Measurements from ENCODE around the gene CCDC200.

- TF ChIP-seq CTCF (IDR thresholded peaks at IDR 0.05; ENCODE audit: low read depth, low read length): no peak
- no peak for TF ChIP-seq EZH2phosphoT487 (IDR thresholded peaks at IDR 0.05; ENCODE audit: low read depth)
Observed at GRCh38 chr17:43220511-43221125, 7.8 kb downstream of the CCDC200 start.
